ENCODE measurements around the gene SCRT2. TPM values are rescaled to one million over a fixed set of nuclear protein-coding genes. Genes with fewer than 3 reads are reported as not detected.

SCRT2 gene
- total RNA-seq, 3 donors from 2014 or later, result not detected

DNA sequence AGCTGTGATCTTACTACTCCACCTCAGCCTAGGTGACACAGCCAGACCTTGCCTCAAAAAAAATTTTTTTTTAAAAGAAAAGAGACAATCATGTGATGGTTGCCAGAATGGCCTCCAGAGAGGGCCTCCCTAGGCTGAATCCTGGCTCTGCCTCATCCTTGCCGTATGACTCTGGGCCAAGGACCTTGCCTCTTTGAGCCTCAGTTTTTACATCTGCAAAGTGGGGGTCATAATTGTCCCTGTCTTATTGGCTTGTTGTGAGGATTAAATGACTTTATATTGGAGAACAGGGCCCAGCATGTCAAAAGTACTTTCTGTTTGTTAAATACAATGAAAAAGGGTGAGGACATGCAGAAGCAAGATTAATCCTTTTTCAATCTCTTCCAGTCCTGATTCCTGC lies 37.0 kb downstream of the SCRT2 start:
- intact Hi-C loops (cut with DNase I, micrococcal nuclease), result no loop called here
- Histone ChIP-seq H3K9me3 (no peaks in the 10 kb centered on the region), H3K4me1 (ENCODE audit: low read depth) (no peaks in the 10 kb centered on the region), H3K4me3 (no peak overlapping the region), H3K36me3 (ENCODE audit: low read depth) (no peaks in the 10 kb centered on the region)
- no peak for ATAC-seq
- TF ChIP-seq, protein P1, sequence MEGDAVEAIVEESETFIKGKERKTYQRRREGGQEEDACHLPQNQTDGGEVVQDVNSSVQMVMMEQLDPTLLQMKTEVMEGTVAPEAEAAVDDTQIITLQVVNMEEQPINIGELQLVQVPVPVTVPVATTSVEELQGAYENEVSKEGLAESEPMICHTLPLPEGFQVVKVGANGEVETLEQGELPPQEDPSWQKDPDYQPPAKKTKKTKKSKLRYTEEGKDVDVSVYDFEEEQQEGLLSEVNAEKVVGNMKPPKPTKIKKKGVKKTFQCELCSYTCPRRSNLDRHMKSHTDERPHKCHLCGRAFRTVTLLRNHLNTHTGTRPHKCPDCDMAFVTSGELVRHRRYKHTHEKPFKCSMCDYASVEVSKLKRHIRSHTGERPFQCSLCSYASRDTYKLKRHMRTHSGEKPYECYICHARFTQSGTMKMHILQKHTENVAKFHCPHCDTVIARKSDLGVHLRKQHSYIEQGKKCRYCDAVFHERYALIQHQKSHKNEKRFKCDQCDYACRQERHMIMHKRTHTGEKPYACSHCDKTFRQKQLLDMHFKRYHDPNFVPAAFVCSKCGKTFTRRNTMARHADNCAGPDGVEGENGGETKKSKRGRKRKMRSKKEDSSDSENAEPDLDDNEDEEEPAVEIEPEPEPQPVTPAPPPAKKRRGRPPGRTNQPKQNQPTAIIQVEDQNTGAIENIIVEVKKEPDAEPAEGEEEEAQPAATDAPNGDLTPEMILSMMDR (IDR thresholded peaks at IDR 0.05), result no peak
- DNase-seq, result no peak

DNA sequence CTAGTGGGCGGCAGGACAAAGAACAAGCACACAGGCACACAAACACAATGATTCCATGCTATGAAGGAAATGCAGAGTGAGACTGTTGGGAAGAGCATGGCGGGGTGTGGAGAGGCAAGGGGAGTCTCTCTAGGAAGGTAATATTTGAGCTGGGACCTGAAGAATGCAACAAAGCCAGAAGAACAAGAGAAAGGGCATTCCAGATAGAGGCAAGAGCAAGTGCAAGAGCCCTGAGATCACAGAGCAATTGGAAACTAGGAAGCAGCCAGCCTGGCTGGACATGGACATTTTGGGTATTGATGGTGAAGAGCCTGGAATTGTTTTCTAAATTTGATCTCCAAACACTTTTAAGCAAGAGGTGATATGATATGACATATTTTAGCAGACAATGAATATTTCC lies 38.0 kb downstream of the SCRT2 start:
- intact Hi-C loops (cut with DNase I, micrococcal nuclease), result no loop called here
- Histone ChIP-seq H3K4me3 (no peak overlapping the region), H3K4me1 (ENCODE audit: low read depth) (no peaks in the 10 kb centered on the region), H3K9me3 (no peaks in the 10 kb centered on the region), H3K36me3 (ENCODE audit: low read depth) (no peaks in the 10 kb centered on the region)
- no peak for DNase-seq
- no peak for ATAC-seq
- TF ChIP-seq, protein P1 (IDR thresholded peaks at IDR 0.05), result no peak

DNA sequence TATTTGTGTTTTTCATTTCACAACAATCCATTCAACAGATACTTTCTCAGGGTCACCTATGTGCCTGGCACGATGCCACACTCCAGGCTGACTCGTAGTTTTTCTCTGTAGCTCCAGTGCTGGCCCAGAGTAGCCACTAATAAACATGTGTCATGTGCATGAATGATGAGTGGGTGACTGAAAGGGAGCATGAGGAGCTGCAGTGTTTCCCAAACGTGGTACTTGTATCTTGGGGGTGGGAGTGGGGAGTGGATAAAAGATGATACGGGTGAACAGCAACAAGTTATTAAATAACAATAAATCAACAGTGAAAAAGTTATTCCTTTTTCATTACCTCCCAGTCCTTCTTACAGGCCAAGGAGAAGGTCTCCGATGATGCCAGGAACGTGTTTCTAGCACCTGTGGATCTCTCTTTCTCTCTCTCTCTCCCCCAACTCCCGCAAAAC lies 39.7 kb downstream of the SCRT2 start:
- TF ChIP-seq, protein P1 (IDR thresholded peaks at IDR 0.05), result no peak
- no peak for ATAC-seq
- Histone ChIP-seq H3K4me3 (no peak overlapping the region), H3K36me3 (ENCODE audit: low read depth) (no peaks in the 10 kb centered on the region), H3K4me1 (ENCODE audit: low read depth) (no peaks in the 10 kb centered on the region), H3K9me3 (no peaks in the 10 kb centered on the region)
- DNase-seq, result no peak
- intact Hi-C loops (cut with DNase I, micrococcal nuclease), result no loop called here

DNA sequence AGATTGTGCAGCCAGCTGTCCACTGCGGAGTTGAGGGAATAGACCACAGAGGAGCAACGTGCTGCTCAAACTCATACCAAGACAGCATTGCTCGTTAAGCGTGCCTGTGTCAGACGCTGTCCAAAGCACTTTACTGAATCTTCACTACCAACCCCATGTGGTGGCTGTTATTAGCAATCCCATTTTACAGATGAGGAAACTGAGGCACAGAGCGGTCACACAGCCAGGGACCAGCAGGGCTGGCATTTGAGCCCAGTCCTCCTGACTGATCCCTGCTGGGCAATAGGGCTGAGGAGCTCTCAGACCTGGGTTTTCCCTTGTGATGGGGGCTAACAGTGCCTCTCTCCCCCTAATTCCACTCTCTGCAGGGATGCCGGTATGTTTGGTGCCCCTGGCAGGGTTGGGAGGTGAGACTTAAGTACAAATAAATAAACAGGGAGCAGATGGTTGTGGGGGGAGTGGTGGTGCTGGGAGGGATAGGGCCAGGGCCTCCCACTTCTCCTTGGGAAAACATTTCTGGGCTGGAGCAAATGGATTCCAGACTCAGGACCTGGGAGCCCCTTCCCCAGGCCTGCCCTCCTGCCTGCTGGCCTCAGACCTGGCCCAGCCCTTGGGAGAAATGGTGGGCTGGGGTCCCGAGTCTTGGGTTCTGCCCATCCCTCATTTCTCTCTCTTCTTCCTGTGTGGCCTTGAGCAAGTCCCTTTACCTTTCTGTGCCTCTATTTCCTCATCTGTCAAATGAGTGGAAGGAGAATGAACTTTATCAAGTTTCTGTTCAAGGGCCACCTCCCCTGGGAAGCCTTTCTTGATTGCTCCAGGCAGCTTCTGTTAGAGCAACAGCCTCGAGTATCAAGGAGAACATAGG lies 40.3 kb downstream of the SCRT2 start:
- ATAC-seq (no peak), DNase-seq (no peak)
- TF ChIP-seq, protein P1 (IDR thresholded peaks at IDR 0.05), result no peak
- intact Hi-C loops (cut with DNase I, micrococcal nuclease), result no loop called here
- Histone ChIP-seq H3K4me3 (no peak overlapping the region), H3K36me3 (ENCODE audit: low read depth) (no peaks in the 10 kb centered on the region), H3K4me1 (ENCODE audit: low read depth) (no peaks in the 10 kb centered on the region), H3K9me3 (no peaks in the 10 kb centered on the region)

DNA sequence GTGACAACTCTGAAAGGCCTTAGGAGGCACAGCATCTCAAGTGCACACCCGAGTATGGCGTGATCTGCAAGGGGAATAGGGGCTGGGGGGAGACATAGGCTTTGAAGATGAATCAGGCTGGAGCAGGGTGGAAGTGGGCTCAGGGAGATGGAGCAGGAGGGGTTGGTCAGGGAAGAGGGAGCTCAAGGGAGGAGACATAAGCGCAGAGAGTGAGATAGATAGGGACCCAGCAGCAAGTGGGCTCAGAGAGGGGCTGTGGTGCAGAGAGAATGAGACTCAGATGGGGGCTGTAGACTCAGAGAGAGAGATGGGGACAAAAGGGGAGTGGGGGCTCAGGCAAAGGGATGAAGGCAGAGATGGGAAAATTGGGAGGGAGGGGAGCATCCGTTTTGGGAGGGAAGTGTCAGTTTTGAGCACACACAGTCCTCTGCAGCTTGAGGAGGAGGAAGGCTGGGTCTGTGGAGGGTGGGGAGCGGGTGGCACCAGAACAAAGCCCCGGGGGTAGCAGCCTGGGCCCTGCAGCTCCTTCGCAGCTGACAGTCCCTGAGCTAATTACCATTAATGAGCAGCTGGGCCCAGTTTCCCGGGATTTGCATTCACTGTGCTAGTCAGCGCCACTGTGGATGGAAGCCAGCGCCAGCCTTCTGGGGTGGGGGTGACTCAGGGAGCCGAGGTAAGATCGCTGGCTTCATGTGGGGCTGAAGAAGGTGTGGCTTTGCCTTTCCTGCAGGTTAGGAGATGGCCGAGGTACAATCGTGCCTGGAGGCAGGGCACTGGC lies 41.3 kb downstream of the SCRT2 start:
- intact Hi-C loops (cut with DNase I, micrococcal nuclease), result no loop called here
- Histone ChIP-seq H3K4me3 (no peak overlapping the region), H3K36me3 (ENCODE audit: low read depth) (no peaks in the 10 kb centered on the region), H3K4me1 (ENCODE audit: low read depth) (no peaks in the 10 kb centered on the region), H3K9me3 (no peaks in the 10 kb centered on the region)
- DNase-seq (no peak), ATAC-seq (no peak)
- TF ChIP-seq, protein P1 (IDR thresholded peaks at IDR 0.05), result no peak
